GM10248 (cell line): ENCODE results near the gene IFT81.

ENCODE experiments used
- CTCF ChIA-PET: fragments of 300-600 bp; sonication (Branson Sonifier 250); formaldehyde crosslinking; extraction: SDS; loops from one replicate; lab custom pipeline; 2021; ENCODE audit warnings: antibody characterized with exemption; lab: Yijun Ruan, JAX
- POLR2A ChIA-PET: fragments of 350-650 bp; sonication (Branson Sonifier 250); formaldehyde crosslinking; extraction: SDS; loops from one replicate; lab custom pipeline; 2020; ENCODE audit warnings: antibody characterized with exemption; lab: Yijun Ruan, JAX
- DNase-seq: peaks from one replicate; pipeline ENCODE4 v3.0.0; 2012; ENCODE audit errors: extremely low spot score
- CTCF ChIP-seq: IDR thresholded peaks from 2 replicates; pipeline ENCODE4 v1.5.1; 2012; ENCODE audit warnings: mild to moderate bottlenecking, low read depth; ENCODE audit errors: extremely low read depth, missing control alignments, control extremely low read depth

IFT81 gene

GRCh38 chr12:110186059-110186458 lies 61.9 kb downstream of the IFT81 start:
- CTCF ChIA-PET = interaction anchor here (0.9 to 1.4 kb wide), 2 partner anchors 18 to 20 kb away, joined by 3 read pairs; no protein-coding TSS in a partner anchor
- TF ChIP-seq CTCF = no peak
- DNase-seq = no peak
- POLR2A ChIA-PET = no interaction called here

GRCh38 chr12:110193196-110193595 lies 69.0 kb downstream of the IFT81 start:
- TF ChIP-seq CTCF = no peak
- no peak for DNase-seq
- ChIA-PET POLR2A (no interaction called here), CTCF (interaction anchor here (0.9 to 2.2 kb wide), 3 partner anchors 9 to 29 kb away, joined by 3 to 7 read pairs (median 3); no protein-coding TSS in a partner anchor)

- CTCF ChIA-PET = no interaction called here
- POLR2A ChIA-PET = no interaction called here
- DNase-seq = no peak
- no peak for TF ChIP-seq CTCF
Observed at GRCh38 chr12:110197003-110197402, 72.8 kb downstream of the IFT81 start.

GRCh38 chr12:110198386-110198785 lies 74.2 kb downstream of the IFT81 start:
- DNase-seq = no peak
- ChIA-PET CTCF (no interaction called here), POLR2A (no interaction called here)
- no peak for TF ChIP-seq CTCF

GRCh38 chr12:110199339-110200123 lies 75.4 kb downstream of the IFT81 start:
- TF ChIP-seq CTCF = no peak
- ChIA-PET CTCF (interaction anchor here (1.1 kb wide), 1 partner anchor 115 kb away, joined by 3 read pairs; no protein-coding TSS in a partner anchor), POLR2A (no interaction called here)
- no peak for DNase-seq

- POLR2A ChIA-PET = no interaction called here
Observed at GRCh38 chr12:110200124-110200417, 75.9 kb downstream of the IFT81 start.

More at GRCh38 chr12:110200124-110200417, 75.9 kb downstream of the IFT81 start:
- no peak for TF ChIP-seq CTCF
- DNase-seq = no peak
- CTCF ChIA-PET = interaction anchor here (1.1 to 1.5 kb wide), 3 partner anchors 13 to 115 kb away, joined by 3 to 4 read pairs (median 4); no protein-coding TSS in a partner anchor
